Erythroblast (primary cell): ENCODE data around the gene CACNA1C.

Experiments used
- DNase-seq, 2 experiments: peaks; one replicate each; lab custom pipeline; 2025; lab: John Stamatoyannopoulos, UW
- GATA1 ChIP-seq: IDR thresholded peaks from 2 replicates; pipeline ENCODE4 v1.6.1; 2011; ENCODE audit warnings: low read depth, mild to moderate bottlenecking, control low read depth, low read length, moderate library complexity
- POLR2A ChIP-seq: IDR thresholded peaks from 2 replicates; pipeline ENCODE4 v1.6.1; 2011; ENCODE audit warnings: mild to moderate bottlenecking, low read length

The CACNA1C gene

GRCh38 chr12:2273288-2273687 is 220.5 kb downstream of the CACNA1C start:
- DNase-seq, result no peak
- no peak for TF ChIP-seq POLR2A
- TF ChIP-seq GATA1, result no peak

- no peak for DNase-seq
- TF ChIP-seq GATA1 (no peak), POLR2A (no peak)
Observed at GRCh38 chr12:2273751-2274150, 221.0 kb downstream of the CACNA1C start.

- DNase-seq, result no peak
- TF ChIP-seq POLR2A (no peak), GATA1 (no peak)
Observed at GRCh38 chr12:2274733-2275132, 221.9 kb downstream of the CACNA1C start.

GRCh38 chr12:2276288-2277033 is 223.7 kb downstream of the CACNA1C start:
- TF ChIP-seq POLR2A (no peak), GATA1 (no peak)
- DNase-seq, result no peak

- TF ChIP-seq POLR2A, result no peak
- TF ChIP-seq GATA1, result no peak
- DNase-seq, result no peak
Observed at GRCh38 chr12:2277492-2278155, 224.8 kb downstream of the CACNA1C start.

- TF ChIP-seq POLR2A (no peak), GATA1 (no peak)
- no peak for DNase-seq
Observed at GRCh38 chr12:2281446-2281845, 228.7 kb downstream of the CACNA1C start.

GRCh38 chr12:2282318-2282717 is 229.5 kb downstream of the CACNA1C start:
- TF ChIP-seq POLR2A, result no peak
- TF ChIP-seq GATA1, result no peak
- DNase-seq, result no peak

GRCh38 chr12:2283480-2283879 is 230.7 kb downstream of the CACNA1C start:
- DNase-seq, result no peak
- TF ChIP-seq GATA1 (no peak), POLR2A (no peak)

GRCh38 chr12:2283916-2284315 is 231.1 kb downstream of the CACNA1C start:
- no peak for TF ChIP-seq GATA1
- TF ChIP-seq POLR2A, result no peak
- DNase-seq, result no peak

GRCh38 chr12:2284321-2284813 is 231.6 kb downstream of the CACNA1C start:
- DNase-seq, result no peak

GRCh38 chr12:2284857-2285256 is 232.1 kb downstream of the CACNA1C start:
- DNase-seq, result peak; percentile 8 to 24
- TF ChIP-seq POLR2A, result no peak
- TF ChIP-seq GATA1, result no peak

More at GRCh38 chr12:2284321-2284813, 231.6 kb downstream of the CACNA1C start:
- TF ChIP-seq POLR2A (no peak), GATA1 (no peak)

GRCh38 chr12:2285462-2285861 is 232.7 kb downstream of the CACNA1C start:
- TF ChIP-seq POLR2A, result no peak
- TF ChIP-seq GATA1, result no peak
- no peak for DNase-seq

GRCh38 chr12:2286047-2286446 is 233.3 kb downstream of the CACNA1C start:
- TF ChIP-seq GATA1 (no peak), POLR2A (no peak)
- no peak for DNase-seq

- TF ChIP-seq GATA1, result no peak
- no peak for TF ChIP-seq POLR2A
- DNase-seq, result no peak
Observed at GRCh38 chr12:2286461-2287131, 233.8 kb downstream of the CACNA1C start.
